ENCODE results near the gene CRYBG1. TPM values are rescaled to one million over a fixed set of nuclear protein-coding genes. Genes with fewer than 3 reads are reported as not detected.
"Not testable (repeated sequence)": the region's sequence is repeated elsewhere in the genome, so short reads cannot be mapped to it uniquely, and the experiment has no call there.

CRYBG1 gene
- total RNA-seq, 1 donor from 2014 or later: 27.5 TPM

DNA sequence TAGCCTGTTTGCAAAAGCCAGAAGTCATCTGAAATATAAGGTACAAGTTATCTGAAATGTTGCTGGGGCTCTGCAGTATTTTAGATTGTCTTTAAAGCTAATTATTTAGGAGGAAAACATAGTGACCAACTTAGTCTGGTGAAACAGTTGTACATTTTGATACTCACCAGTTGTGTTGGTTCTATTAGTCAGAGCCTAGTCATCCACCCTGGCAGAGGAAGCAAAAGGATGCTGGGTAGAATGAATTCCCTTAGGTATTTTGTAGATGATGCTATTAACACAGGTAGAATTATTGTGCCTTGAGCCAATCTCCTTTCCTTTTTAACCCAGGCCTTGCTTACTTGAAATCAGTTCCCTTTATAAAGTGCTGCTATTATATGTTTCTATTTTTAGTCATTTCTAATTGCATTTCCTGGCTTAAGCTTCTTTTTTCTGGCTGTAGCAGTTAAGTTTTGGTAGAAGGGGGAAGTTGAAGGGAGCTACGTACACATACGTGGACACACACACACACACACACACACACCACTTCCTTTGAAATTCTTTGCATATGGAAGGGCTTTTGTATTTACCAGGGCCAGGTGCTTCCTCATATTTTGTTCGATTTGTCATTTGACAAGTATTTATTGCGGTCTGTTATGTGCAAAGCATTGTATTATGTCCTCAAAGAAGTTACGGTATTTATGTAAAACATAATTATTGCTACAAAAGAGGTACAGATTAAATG lies 186.3 kb downstream of the CRYBG1 start:
- H3K36me3 Mint-ChIP-seq (ENCODE audit: low read depth): peaks cover 88% of the 10 kb centered on the region
- intact Hi-C loops (cut with micrococcal nuclease): loop anchor here (2.0 kb wide), 1 partner anchor 26 kb away; no protein-coding TSS in a partner anchor
- H3K27me3 Mint-ChIP-seq (ENCODE audit: low read depth): no peaks in the 10 kb centered on the region

GRCh38 chr6:106547601-106548453 lies 187.3 kb downstream of the CRYBG1 start:
- Mint-ChIP-seq H3K36me3 (ENCODE audit: low read depth) (peaks cover 90% of the 10 kb centered on the region), H3K27ac (peak overlapping the region; percentile 67), H3K27me3 (ENCODE audit: low read depth) (no peaks in the 10 kb centered on the region), H3K4me3 (ENCODE audit: low read depth) (no peak overlapping the region), H3K4me1 (ENCODE audit: low read depth) (peaks cover 34% of the 10 kb centered on the region), H3K9me3 (peaks cover 4% of the 10 kb centered on the region)
- no peak for DNase-seq (ENCODE audit: low spot score)
- intact Hi-C loops (cut with micrococcal nuclease): loop anchor here (2.0 kb wide), 1 partner anchor 27 kb away; no protein-coding TSS in a partner anchor

More for the DNA sequence above, 186.3 kb downstream of the CRYBG1 start:
- peak overlapping the region; percentile 77 for H3K27ac Mint-ChIP-seq
- DNase-seq (ENCODE audit: low spot score): no peak
- H3K4me1 Mint-ChIP-seq (ENCODE audit: low read depth): peaks cover 31% of the 10 kb centered on the region
- peaks cover 4% of the 10 kb centered on the region for H3K9me3 Mint-ChIP-seq
- H3K4me3 Mint-ChIP-seq (ENCODE audit: low read depth): no peak overlapping the region

DNA sequence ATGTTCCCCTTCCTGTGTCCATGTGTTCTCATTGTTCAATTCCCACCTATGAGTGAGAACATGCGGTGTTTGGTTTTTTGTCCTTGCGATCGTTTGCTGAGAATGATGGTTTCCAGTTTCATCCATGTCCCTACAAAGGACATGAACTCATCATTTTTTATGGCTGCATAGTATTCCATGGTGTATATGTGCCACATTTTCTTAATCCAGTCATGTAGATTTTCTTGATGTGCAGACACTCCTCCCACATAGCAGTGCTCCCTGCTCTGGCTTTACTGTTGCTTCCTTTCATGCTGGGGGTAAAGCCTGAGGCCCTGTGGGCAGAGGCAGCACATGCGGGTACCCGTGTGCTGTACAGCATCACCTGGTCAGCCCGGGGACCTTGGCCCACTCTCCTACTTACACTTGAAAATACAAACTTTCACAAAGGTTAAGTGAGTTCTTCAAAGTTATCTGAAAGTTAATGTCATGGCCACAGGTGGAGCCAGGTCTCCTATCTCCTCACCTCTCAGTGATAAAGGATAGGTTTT lies 188.5 kb downstream of the CRYBG1 start:
- H3K27ac Mint-ChIP-seq; intact Hi-C loops (cut with micrococcal nuclease); H3K9me3 Mint-ChIP-seq; H3K4me3 Mint-ChIP-seq (ENCODE audit: low read depth); DNase-seq (ENCODE audit: low spot score); H3K27me3 Mint-ChIP-seq (ENCODE audit: low read depth): not testable (repeated sequence)
- Mint-ChIP-seq H3K4me1 (ENCODE audit: low read depth) (peaks cover 44% of the 10 kb centered on the region), H3K36me3 (ENCODE audit: low read depth) (peaks cover 90% of the 10 kb centered on the region)

GRCh38 chr6:106549521-106549920 lies 189.0 kb downstream of the CRYBG1 start:
- H3K27me3 Mint-ChIP-seq (ENCODE audit: low read depth): no peaks in the 10 kb centered on the region
- no peak overlapping the region for H3K27ac Mint-ChIP-seq
- H3K36me3 Mint-ChIP-seq (ENCODE audit: low read depth): peaks cover 90% of the 10 kb centered on the region
- no peak overlapping the region for H3K4me3 Mint-ChIP-seq (ENCODE audit: low read depth)
- H3K9me3 Mint-ChIP-seq: peaks cover 4% of the 10 kb centered on the region
- no peak for DNase-seq (ENCODE audit: low spot score)
- intact Hi-C loops (cut with micrococcal nuclease): no loop called here
- H3K4me1 Mint-ChIP-seq (ENCODE audit: low read depth): peaks cover 44% of the 10 kb centered on the region

GRCh38 chr6:106551155-106551554 lies 190.6 kb downstream of the CRYBG1 start:
- intact Hi-C loops (cut with micrococcal nuclease): no loop called here
- Mint-ChIP-seq H3K27me3 (ENCODE audit: low read depth) (no peaks in the 10 kb centered on the region), H3K9me3 (peaks cover 4% of the 10 kb centered on the region), H3K4me3 (ENCODE audit: low read depth) (no peak overlapping the region), H3K27ac (no peak overlapping the region), H3K36me3 (ENCODE audit: low read depth) (peaks cover 88% of the 10 kb centered on the region), H3K4me1 (ENCODE audit: low read depth) (peaks cover 37% of the 10 kb centered on the region)
- no peak for DNase-seq (ENCODE audit: low spot score)

DNA sequence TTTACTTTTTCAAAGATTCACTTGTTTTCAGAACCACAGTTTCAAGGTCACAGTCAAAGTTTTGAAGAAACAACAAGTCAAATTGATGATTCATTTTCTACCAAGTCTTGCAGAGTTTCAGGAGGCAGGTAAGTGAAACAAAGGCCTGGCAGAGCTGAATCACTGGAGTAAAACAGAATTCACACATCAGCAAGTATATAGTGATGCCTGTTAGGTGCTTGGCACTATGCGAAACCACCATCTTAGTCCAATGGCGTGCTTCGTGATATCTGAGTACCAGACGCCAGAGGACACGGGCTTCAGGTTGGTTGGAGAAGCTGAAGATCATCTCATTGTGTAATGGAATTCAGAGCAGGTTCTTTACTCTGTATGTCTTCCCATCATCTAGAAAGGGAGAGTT lies 192.9 kb downstream of the CRYBG1 start:
- H3K27ac Mint-ChIP-seq: peak overlapping the region; percentile 50
- H3K4me1 Mint-ChIP-seq (ENCODE audit: low read depth): peaks cover 20% of the 10 kb centered on the region
- H3K4me3 Mint-ChIP-seq (ENCODE audit: low read depth): no peak overlapping the region
- H3K27me3 Mint-ChIP-seq (ENCODE audit: low read depth): no peaks in the 10 kb centered on the region
- intact Hi-C loops (cut with micrococcal nuclease): loop anchor here (2.0 kb wide), 2 partner anchors 19 to 41 kb away; no protein-coding TSS in a partner anchor
- peaks cover 4% of the 10 kb centered on the region for H3K9me3 Mint-ChIP-seq
- peaks cover 82% of the 10 kb centered on the region for H3K36me3 Mint-ChIP-seq (ENCODE audit: low read depth)
- DNase-seq (ENCODE audit: low spot score): no peak

DNA sequence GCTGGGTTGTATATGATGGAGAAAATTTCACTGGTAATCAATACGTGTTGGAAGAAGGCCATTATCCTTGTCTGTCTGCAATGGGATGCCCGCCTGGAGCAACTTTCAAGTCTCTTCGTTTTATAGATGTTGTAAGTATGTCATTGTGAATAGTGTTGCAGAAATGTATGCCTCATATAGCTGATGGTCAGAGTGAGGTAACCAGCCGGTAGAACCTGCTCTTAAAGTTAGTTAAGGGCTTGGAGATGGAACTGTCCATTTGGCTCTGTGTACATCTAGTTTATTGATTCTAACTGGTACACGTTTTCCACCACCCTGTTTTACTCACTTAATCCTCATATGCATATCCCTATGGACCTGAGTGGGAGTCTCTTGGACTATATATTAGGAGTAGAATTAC lies 195.2 kb downstream of the CRYBG1 start:
- Mint-ChIP-seq H3K4me3 (ENCODE audit: low read depth) (no peak overlapping the region), H3K27me3 (ENCODE audit: low read depth) (no peaks in the 10 kb centered on the region), H3K4me1 (ENCODE audit: low read depth) (peaks cover 14% of the 10 kb centered on the region), H3K36me3 (ENCODE audit: low read depth) (peaks cover 83% of the 10 kb centered on the region), H3K9me3 (peaks cover 4% of the 10 kb centered on the region), H3K27ac (no peak overlapping the region)
- intact Hi-C loops (cut with micrococcal nuclease): loop anchor here (2.0 kb wide), 1 partner anchor 109 kb away; no protein-coding TSS in a partner anchor
- no peak for DNase-seq (ENCODE audit: low spot score)

DNA sequence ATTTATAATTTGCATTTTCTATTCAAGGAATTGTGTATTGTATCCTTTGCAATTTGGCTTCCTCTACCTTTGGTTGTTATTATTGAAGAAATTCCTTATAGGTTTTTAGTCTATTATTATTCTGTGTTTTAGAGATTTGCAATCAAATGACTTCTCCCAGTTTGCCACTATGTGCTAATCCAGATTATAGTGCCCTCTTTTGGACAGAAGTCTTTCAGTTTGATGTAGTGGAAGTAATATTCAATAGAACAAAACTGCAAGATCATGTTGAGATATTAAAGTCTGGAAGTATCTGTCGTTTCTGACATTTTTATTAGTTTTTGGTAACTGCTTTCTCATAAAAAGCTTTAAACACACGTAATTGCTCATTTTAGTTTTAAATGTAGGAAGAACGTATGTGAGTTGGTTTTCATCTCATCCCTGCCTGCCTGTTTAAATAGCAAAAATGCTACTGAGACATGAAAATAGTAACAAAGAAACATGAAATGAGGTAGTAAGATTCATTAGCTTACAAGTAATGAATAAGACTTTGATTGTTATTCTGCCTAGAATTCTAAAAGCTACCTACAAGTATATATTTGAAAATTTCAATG lies 195.9 kb downstream of the CRYBG1 start:
- peaks cover 83% of the 10 kb centered on the region for H3K36me3 Mint-ChIP-seq (ENCODE audit: low read depth)
- no peak overlapping the region for H3K27ac Mint-ChIP-seq
- peaks cover 20% of the 10 kb centered on the region for H3K4me1 Mint-ChIP-seq (ENCODE audit: low read depth)
- no peak overlapping the region for H3K4me3 Mint-ChIP-seq (ENCODE audit: low read depth)
- DNase-seq (ENCODE audit: low spot score): no peak
- no peaks in the 10 kb centered on the region for H3K9me3 Mint-ChIP-seq
- intact Hi-C loops (cut with micrococcal nuclease): loop anchor here (2.0 kb wide), 1 partner anchor 110 kb away; no protein-coding TSS in a partner anchor
- H3K27me3 Mint-ChIP-seq (ENCODE audit: low read depth): no peaks in the 10 kb centered on the region

GRCh38 chr6:106557837-106558236 lies 197.3 kb downstream of the CRYBG1 start:
- Mint-ChIP-seq H3K36me3 (ENCODE audit: low read depth) (peaks cover 82% of the 10 kb centered on the region), H3K9me3 (no peaks in the 10 kb centered on the region), H3K4me1 (ENCODE audit: low read depth) (peaks cover 18% of the 10 kb centered on the region), H3K27ac (no peak overlapping the region), H3K27me3 (ENCODE audit: low read depth) (no peaks in the 10 kb centered on the region), H3K4me3 (ENCODE audit: low read depth) (no peak overlapping the region)
- DNase-seq (ENCODE audit: low spot score): no peak
- intact Hi-C loops (cut with micrococcal nuclease): loop anchor here (2.0 kb wide), 1 partner anchor 111 kb away; no protein-coding TSS in a partner anchor

DNA sequence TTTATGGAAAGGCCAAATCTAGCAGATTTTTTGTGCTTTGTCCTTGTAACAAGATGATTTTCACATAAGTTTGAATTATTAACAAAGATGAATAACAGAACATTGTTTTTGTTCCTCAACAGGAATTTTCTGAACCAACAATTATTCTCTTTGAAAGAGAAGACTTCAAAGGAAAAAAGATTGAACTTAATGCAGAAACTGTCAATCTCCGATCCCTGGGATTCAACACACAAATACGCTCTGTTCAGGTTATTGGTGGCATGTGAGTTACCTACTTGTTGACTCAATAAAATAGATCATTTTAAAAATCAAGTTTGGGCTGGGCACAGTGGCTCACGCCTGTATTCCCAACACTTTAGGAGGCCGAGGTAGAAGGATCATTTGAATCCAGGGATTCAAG lies 197.8 kb downstream of the CRYBG1 start:
- peaks cover 14% of the 10 kb centered on the region for H3K4me1 Mint-ChIP-seq (ENCODE audit: low read depth)
- no peak for DNase-seq (ENCODE audit: low spot score)
- intact Hi-C loops (cut with micrococcal nuclease): no loop called here
- no peaks in the 10 kb centered on the region for H3K9me3 Mint-ChIP-seq
- H3K36me3 Mint-ChIP-seq (ENCODE audit: low read depth): peaks cover 81% of the 10 kb centered on the region
- no peak overlapping the region for H3K4me3 Mint-ChIP-seq (ENCODE audit: low read depth)
- no peak overlapping the region for H3K27ac Mint-ChIP-seq
- no peaks in the 10 kb centered on the region for H3K27me3 Mint-ChIP-seq (ENCODE audit: low read depth)

DNA sequence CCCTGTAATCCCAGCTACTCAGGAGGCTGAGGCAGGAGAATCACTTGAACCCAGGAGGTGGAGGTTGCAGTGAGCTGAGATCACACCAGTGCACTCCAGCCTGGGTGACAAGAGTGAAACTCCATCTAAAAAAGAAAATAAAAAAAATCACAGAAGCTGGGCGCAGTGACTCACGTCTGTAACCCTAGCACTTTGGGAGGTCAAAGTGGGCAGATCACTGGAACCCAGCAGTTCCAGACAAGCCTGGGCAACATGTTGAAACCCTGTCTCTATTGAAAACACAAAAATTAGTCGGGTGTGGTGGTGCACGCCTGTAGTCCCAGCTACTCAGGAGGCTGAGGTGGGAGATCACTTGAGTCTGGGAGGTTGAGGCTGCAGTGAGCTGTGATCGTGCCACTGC lies 199.1 kb downstream of the CRYBG1 start:
- H3K27me3 Mint-ChIP-seq (ENCODE audit: low read depth); H3K9me3 Mint-ChIP-seq; H3K27ac Mint-ChIP-seq; intact Hi-C loops (cut with micrococcal nuclease); DNase-seq (ENCODE audit: low spot score); H3K4me3 Mint-ChIP-seq (ENCODE audit: low read depth); H3K4me1 Mint-ChIP-seq (ENCODE audit: low read depth): not testable (repeated sequence)
- H3K36me3 Mint-ChIP-seq (ENCODE audit: low read depth): peaks cover 81% of the 10 kb centered on the region

GRCh38 chr6:106560996-106561685 lies 200.6 kb downstream of the CRYBG1 start:
- Mint-ChIP-seq H3K4me3 (ENCODE audit: low read depth) (no peak overlapping the region), H3K27ac (no peak overlapping the region), H3K9me3 (no peaks in the 10 kb centered on the region), H3K36me3 (ENCODE audit: low read depth) (peaks cover 79% of the 10 kb centered on the region), H3K4me1 (ENCODE audit: low read depth) (peaks cover 9% of the 10 kb centered on the region), H3K27me3 (ENCODE audit: low read depth) (no peaks in the 10 kb centered on the region)
- intact Hi-C loops (cut with micrococcal nuclease): no loop called here
- DNase-seq (ENCODE audit: low spot score): no peak

Data from activated T-helper 2 cell treated with anti-CD3 and anti-CD28 coated beads, Interferon-gamma antibody, Interleukin-2, Interleukin-4, amounts not matched to agents 10 μg/mL and 5 μg/mL and 100 μg/mL, durations not matched to agents 14 hours and 24 hours and 36 hours (primary cell).